HG03571 (cell line): Measurements from ENCODE around the gene WDR27.
"Not testable (repeated sequence)": the region's sequence is repeated elsewhere in the genome, so short reads cannot be mapped to it uniquely, and the experiment has no call there.

Experiments
- ATAC-seq: cut with Tn5 transposase; IDR thresholded peaks from one replicate; pipeline ENCODE4 v1.9.1; 2021; ENCODE audit not compliant: unreplicated experiment

WDR27 gene

GRCh38 chr6:169618526-169619490 is 83.0 kb downstream of the WDR27 start:
- ATAC-seq = no peak

- ATAC-seq = no peak
Measured at GRCh38 chr6:169617562-169617961, 84.3 kb downstream of the WDR27 start.

GRCh38 chr6:169608609-169609008 is 93.2 kb downstream of the WDR27 start:
- not testable (repeated sequence) for ATAC-seq

GRCh38 chr6:169604076-169604475 is 97.8 kb downstream of the WDR27 start:
- no peak for ATAC-seq

- not testable (repeated sequence) for ATAC-seq
Measured at GRCh38 chr6:169601129-169601528, 100.7 kb downstream of the WDR27 start.

- ATAC-seq = no peak
Measured at GRCh38 chr6:169592558-169592957, 109.3 kb downstream of the WDR27 start.

GRCh38 chr6:169591616-169592015 is 110.2 kb downstream of the WDR27 start:
- ATAC-seq = no peak

GRCh38 chr6:169590376-169590939 is 111.4 kb downstream of the WDR27 start:
- no peak for ATAC-seq

- peak; percentile 28 for ATAC-seq
Measured at GRCh38 chr6:169589699-169590257, 112.1 kb downstream of the WDR27 start.

- peak; percentile 74 for ATAC-seq
Measured at GRCh38 chr6:169589293-169589692, 112.5 kb downstream of the WDR27 start.

GRCh38 chr6:169587975-169588374 is 113.9 kb downstream of the WDR27 start:
- ATAC-seq = no peak

- ATAC-seq = no peak
Measured at GRCh38 chr6:169583886-169584541, 117.8 kb downstream of the WDR27 start.

GRCh38 chr6:169579407-169580111 is 122.3 kb downstream of the WDR27 start:
- no peak for ATAC-seq

GRCh38 chr6:169577974-169578373 is 123.9 kb downstream of the WDR27 start:
- ATAC-seq = no peak

GRCh38 chr6:169577236-169577635 is 124.6 kb downstream of the WDR27 start:
- ATAC-seq = no peak

GRCh38 chr6:169575821-169576220 is 126.0 kb downstream of the WDR27 start:
- no peak for ATAC-seq

- no peak for ATAC-seq
Measured at GRCh38 chr6:169575365-169575764, 126.5 kb downstream of the WDR27 start.

- ATAC-seq = no peak
Measured at GRCh38 chr6:169574420-169574819, 127.4 kb downstream of the WDR27 start.

GRCh38 chr6:169573883-169574282 is 127.9 kb downstream of the WDR27 start:
- no peak for ATAC-seq

- ATAC-seq = no peak
Measured at GRCh38 chr6:169571123-169571962, 130.5 kb downstream of the WDR27 start.
